NCI-H1105 treated with DMSO at 0.1 percent for 48 hours (cell line): Measurements from ENCODE around the gene WNT4.

Experiments used
- DNase-seq: peaks from one replicate; lab custom pipeline; 2025; lab: John Stamatoyannopoulos, UW

WNT4 gene

DNA sequence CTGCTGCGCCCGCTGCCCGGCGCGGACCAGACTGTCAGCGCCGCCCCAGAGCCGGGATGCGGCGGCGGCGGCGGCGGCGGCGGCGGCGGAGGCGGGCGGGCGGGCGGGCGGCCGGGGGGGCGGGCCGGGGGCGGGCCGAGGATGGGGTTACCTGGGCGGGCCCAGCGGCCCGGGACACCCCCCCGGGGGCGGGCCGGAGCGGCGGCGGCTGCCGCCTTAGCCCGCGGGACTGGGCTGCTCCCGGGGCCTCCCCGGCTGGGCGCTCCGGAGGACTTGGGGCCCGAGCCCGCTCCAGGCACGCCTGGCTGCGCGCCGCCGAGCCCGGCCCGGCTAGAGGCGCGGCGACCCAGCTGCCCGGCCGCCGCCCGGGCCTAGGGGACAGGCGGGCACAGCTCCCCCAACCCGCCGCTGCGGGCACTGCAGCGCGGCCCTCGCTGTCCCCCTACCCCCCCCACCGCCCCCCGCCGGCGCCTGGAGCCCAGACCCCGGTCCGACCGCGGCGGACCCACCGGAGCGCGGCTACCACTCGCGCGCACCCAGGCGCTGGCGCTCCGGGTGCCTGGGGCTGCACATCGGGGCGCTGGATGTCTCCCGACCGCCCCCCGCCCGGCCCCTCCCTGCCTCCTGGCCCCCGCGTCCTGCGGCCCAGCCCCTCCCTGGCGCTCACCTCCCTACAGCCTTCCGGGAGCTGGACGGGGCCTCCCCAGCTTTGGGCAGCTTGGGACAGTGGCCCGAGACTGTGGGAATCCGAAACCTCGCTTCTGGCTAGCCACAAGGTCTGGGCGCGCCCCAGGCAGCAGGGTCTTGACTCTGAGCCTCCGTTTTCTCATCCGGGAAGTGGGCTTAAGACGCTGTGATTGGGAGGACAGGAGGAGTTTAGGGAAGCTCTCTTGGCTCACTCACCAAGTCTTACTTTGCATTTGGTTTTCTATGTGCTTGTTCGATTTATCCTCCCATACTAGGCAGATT is at the start of gene WNT4:
WNT4 (minus strand) TSS at position 33 of the 969 bp plus-strand sequence. CDS start 175 bp downstream, outside the sequence.
- peak; percentile 28 for DNase-seq

DNA sequence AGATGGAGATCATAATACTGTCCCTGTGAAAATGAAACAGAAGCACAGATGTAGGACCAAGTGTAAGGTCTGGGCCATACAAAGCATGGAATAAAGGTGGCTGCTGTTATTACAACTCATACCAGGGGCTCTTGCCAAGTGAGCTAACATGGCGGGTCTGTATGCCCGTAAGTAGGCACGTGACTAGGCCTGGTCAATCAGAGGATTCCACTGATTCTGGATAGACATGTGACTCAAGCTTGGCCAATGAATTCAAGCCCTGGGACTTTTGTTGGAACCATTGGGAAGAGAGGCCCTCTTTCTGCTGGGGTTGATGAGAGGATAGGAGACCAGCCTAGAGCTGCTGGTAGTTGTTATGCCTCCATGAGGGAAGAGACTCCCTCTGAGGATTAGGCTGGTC is 47.8 kb upstream of the WNT4 start:
- DNase-seq = no peak

DNA sequence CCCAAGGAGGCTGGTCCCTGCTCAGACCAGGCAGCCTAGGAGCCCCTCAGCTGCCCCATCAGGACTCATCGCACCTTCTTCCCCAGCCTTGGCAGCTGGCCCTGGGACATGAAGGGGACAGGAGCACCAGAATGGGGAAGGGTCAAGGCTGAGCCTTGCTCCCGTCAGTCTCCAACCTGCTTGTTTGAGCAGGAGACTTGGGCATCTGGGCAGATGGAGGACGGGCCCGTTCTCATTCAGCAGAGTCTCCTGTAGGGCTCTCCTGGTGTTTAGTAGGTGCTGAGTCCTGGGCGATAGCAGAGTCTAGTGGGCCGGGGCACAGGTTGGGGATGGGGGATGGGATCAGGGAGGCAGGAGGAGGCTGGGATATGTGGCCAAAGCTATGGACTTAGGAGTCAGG is 47.4 kb upstream of the WNT4 start:
- DNase-seq = no peak

DNA sequence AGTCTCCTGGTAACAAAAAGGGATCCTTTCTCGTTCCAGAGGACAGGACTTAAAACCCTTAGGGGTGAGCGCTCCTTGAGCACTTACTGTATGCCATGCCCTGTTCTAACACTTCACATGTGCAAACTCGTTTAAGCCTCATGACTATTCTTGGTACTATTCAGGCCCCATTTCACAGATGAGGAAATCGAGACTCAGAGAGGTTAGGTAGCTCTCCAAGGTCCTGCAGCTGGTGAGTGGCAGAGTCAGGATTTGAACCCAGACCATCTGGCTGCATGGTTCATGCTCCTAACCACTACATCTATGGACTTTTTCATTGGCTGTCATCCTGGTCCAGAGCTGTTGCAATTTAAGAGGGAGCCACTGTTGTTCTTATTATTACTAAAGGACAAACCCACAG is 46.7 kb upstream of the WNT4 start:
- no peak for DNase-seq

DNA sequence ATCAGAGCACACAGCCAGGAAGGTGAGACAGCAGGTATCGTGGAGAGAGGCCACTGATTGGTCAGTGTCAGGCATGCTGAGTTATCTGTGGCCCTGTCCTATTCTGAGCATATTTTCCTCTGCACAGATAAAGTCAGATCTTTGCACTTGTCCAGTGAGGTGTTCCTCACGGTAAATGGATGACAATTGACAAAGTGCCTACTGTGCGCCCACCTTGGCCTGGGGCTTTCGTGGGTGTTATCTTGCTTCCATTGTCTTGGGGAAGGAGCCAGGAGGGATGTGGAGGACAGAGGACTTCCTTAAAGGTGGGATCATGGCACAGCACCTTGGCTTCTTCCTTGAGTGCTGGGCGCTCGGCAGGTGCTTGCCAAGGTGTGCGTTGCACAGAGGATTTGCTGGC is 46.0 kb upstream of the WNT4 start:
- no peak for DNase-seq

DNA sequence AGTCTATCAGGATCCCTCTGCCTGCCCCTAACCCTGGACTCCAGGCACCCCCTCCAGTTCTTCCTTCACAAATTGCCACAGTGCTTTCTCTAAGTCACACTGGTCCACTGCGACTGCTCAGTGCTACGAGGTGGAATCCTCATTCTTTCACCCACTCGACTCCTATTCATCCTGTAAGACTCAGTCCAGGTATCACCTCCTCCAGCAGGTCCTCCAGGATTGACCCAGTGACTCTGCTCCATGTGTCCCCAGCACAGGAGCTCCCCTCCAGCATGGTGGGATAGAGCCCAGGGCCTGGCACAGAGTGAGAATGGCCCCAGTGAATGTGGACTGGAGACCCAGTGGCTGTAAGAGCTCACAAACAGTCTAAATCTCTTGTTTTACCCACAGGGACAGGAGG is 45.5 kb upstream of the WNT4 start:
- DNase-seq = no peak

DNA sequence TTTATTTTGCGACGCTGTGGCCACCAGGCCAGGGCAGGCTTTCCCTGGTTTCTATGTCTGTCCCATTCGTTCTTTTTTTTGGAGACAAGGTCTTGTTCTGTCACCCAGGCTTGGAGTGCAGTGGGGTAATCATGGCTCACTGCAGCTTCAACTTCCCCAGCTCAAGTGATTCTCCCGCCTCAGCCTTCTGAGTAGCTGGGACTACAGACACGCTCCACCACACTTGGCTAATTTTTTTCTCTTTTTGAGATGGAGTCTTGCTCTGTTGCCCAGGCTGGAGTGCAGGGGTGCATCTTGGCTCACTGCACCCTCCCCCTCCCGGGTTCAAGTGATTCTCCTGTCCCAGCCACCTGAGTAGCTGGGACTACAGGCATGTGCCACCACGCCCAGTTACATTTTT is 43.4 kb upstream of the WNT4 start:
- DNase-seq = no peak

DNA sequence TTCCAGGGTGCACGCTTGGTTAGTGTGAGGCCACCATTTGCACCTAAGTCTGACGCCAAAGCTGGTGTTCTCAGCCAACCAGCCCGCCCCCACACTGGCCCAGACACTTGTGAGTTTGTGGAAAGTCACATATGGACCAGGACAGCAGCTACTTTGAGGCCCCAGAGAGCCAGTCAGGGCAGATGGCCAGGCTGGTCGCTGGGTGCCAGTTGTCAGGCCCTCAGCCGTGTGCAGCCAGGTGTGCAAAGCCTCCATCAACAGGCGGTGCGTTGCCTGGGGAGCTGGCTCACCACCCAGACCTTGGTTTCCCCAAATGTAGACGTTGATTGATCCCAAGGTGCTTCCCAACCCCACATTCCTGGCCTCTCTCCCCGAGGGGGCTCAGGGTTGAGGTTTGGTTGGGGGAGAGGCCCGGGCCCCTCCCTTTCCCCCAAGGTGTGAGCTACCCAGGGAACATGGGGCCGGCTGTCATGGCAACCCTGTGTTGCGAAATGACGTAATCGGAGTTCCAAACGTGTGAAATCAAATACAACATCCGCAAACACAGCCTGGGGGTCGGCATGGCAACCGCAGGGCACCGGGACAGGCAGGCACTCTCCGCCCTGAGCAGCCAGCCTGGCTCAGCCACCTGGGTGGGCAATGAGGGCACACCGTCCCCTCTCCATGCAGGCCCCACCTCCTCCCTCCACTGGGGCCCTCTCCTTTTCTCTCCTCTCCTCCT is 42.2 kb upstream of the WNT4 start:
- peak; percentile 83 for DNase-seq

DNA sequence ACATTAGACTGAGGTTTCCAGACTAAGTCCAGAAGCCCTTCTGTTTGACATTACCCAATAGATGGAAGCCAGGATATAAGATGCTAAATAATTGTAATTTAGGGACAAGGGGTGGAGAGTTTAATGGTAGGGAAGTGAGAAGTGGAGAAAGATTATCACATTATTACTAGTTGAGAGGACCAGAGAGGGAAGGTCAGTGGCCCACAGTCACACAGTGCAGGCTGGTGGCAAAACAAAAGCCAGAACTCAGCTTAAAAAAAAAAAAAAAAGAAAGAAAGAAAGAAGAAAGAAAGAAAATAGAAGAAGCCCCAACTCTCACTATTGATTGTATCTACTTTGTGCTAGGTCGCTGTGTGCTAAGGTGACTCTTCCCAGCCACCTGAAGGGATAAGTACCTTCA is 41.6 kb upstream of the WNT4 start:
- no peak for DNase-seq

DNA sequence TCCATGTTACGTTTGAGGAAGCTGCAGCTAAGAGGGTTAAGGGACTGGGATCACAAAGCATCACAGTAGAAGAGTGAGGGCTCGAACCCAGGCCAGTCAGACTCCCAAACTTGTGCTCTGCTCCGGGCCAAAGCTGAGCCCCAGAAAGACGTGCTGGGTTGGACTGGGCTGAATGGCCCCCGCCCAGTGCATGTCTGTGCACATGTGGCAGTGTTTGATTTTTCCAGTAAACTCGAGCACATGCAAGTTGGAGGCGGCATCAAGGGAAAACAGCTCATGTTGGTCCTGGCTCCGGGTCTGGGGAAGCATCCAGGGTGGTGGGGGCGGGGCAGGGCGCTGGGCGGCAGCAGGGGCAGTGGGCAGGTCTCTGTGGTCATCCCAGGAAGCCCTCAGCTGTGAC is 39.8 kb upstream of the WNT4 start:
- no peak for DNase-seq

DNA sequence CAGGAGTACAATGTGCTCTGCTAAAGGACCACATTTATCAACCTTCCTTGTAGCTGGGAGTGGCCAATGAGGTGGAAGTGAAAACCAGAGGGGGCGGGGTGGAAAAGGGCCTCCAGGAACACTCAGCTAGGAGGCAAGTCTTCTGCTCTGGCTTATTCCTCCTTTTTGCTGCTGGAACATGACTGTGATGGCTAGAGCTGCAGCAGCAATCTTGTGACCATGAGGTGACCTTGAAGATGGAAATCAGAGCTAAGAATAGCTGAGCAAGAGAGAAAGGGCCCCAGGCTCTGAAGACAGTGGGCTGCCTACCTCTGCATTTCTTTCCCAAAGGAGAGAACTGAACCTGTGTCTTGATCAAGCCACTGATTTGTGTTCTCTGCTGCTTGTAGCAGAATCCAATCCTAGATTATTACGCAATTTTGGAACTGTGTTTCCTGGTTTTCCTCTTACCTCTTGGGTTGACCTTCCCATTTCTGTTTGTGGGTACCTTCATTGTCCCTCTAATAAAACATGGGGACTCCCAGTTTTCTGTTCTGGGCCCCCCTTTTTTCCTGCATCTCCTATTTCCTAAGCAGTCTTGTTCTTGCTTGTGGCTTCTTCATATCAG is 36.4 kb upstream of the WNT4 start:
- no peak for DNase-seq

DNA sequence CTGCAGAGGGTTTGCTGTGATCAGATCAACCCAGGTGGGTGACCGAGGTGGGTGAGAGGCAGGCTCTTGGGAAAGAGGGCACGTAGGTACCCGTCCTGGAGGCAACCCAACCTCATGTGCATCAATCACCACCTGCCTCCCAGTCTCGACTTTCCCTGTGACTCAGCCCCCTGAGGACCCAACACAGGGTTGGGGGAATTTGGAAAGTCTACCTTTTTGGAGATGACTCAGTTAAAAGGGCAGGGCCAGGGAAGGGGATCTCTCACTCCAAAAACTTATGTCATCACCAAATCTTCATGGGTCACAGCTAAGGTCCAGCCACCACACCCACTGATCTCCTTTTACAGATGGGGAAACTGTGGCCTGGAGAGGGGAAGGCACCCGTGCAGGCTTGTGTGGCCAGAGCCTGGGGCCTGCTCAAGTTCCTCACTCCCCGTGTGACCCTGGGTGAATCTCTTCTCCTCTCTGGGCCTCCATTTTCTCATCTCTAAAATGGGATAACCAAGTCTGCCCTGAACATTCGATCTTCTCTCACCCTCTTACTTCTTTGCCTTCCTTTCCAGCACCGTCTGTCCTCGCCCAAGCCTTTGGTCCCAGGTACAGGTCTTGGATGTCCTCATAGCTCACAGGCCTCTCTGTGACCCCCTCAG is 34.6 kb upstream of the WNT4 start:
- DNase-seq = no peak

DNA sequence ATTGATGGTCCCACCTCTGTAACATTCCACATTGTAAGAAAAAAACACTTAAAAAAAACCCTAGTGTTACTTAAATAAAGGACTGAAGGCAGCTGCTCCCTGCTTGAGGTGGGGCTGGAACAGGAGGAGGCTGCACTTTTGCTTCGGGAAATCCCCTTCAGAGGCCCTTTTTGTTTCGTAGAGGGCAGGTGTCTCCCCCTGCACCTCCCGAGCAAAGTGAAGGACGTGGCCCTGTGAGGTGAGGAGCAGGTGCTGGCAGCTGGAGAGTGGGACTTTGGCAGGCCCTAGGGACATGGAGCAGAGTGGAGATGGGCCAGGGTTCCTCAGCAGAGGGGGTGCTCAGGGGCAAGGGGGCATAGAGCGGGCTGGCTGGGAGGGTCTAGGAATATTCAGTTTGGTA is 33.4 kb upstream of the WNT4 start:
- DNase-seq = peak; percentile 45

DNA sequence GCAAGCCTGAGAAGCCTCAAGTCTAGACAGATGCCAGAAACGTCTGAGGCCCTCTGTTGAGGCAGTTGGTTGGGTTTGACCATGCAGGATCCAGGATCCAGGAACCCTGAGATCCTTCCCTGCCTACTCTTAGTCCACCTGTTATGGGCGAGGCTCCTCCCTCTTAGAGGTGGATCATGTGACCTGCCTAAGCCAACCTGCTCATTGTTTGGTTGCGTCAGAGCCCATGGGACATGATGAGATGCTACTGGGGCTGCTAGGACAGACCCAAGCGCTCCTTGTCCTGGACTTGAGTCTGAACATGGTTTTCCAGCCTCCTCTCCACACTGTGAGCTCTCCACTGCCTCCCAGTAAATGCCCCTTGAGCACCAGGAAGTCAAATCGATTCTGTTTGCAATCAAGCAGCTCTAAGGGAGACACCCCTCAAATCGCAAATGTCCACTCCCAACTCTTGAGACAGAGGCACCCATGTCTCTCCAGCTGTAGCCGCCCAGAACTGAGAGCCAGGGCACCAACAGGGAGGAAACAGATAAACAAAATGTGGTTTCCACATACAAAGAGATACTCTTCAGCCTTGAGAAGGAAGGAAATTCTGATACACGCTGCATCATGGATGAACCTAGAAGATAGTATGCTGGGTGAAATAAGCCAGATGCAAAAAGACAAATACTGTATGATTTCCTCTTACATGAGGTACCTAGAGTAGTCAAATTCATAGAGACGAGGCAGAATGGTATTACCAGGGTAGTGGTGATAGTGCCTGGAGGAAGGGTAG is 31.7 kb upstream of the WNT4 start:
- no peak for DNase-seq

DNA sequence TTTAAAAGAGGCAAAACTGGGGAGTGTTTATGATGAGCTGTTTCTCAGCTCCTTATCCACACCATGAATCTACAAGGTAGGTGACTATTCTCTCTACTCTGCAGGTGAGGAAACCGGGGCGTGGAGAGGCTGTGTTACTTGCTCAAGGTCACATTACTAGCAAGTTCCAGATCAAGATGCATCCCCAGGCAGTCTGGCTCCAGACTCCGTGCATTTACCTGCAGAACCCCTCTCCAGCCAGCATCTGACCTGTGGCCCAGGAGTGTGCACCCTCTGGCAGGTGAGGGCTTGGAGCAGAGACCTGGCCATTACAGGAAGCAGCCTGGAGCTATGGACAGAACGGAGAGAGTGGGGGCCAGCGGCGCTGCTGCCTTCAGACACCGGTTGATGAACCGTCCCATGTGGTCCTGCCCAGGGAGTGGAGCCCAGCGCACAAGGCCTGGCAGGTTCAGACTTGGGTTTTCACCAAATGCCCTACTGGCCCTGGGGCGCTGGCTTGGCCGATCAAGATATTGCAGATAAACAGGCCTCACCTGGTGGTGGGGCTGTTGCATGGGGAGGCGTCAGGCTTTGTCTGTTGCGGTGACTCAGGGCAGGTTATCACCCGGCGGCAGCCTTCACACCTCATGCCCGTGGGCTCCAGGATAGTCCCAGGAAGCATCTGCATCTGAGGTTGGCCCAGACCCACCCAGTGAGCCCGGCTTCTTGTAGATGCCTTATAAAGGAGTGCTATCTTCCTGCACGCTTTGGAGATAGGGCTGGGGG is 29.2 kb upstream of the WNT4 start:
- DNase-seq = no peak

DNA sequence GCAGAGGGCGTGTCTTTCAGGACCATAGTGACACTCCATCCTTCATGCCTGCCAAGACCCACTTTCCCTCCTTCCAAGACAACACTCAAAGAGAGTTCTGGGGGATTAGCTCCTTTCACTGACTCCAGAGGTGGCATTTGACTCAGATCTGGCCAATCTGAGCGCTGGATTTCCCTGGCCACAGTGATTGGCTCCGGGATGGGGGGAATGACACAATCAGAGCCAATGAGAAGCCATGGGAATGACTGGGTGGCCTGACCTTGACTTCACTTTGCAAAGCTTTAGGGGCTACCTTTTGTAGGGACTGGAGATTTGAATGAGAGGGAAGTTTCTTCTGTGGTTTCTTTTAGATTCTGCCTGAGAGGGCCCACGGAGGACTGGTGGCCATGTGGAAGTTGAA is 26.9 kb upstream of the WNT4 start:
- DNase-seq = no peak

DNA sequence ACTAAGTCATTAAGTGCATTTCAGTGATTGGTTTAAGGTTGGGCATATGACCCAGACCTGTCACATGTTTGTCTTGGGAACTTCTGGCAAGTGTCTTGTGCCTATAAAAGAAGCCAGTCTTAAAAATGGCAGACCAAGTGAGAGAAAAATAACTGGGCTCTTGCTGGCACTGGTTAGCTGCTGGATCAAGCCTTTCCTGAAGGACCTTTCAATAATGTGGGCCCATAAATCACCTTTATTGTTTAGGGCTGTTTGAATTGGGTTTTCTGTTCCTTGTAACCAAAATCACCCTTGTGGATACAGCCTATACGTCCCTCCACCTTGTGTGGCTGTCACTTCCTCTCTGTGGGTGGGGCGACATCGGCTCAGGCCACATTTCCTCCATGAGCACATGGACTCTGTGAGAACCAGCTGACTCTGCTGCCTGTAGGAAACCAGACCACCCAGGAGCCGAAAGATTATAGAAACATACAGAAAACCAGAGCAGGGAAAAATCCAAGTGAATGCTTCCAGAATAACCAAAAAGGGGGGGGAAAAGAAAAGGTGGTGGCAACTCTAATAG is 25.6 kb upstream of the WNT4 start:
- DNase-seq = no peak

DNA sequence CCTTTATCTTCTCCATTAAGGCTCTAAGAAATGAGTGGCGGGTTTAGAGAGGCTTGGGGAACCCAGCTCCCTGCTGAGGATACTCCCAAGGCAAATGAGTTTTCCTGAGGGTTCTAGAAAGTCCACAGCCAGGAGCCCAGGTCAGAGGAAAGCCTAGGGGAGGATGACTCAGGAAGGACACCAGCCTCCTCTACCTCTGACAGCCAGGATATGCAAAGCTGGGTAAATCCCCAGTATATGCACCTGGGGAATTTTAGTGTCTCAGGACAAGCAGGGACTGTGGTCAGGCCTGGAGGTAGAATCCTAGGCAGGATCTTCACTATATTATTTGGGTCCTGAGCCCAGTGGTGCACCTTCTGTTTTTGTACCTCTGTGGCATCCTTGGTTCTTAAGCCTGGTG is 23.5 kb upstream of the WNT4 start:
- DNase-seq = no peak

DNA sequence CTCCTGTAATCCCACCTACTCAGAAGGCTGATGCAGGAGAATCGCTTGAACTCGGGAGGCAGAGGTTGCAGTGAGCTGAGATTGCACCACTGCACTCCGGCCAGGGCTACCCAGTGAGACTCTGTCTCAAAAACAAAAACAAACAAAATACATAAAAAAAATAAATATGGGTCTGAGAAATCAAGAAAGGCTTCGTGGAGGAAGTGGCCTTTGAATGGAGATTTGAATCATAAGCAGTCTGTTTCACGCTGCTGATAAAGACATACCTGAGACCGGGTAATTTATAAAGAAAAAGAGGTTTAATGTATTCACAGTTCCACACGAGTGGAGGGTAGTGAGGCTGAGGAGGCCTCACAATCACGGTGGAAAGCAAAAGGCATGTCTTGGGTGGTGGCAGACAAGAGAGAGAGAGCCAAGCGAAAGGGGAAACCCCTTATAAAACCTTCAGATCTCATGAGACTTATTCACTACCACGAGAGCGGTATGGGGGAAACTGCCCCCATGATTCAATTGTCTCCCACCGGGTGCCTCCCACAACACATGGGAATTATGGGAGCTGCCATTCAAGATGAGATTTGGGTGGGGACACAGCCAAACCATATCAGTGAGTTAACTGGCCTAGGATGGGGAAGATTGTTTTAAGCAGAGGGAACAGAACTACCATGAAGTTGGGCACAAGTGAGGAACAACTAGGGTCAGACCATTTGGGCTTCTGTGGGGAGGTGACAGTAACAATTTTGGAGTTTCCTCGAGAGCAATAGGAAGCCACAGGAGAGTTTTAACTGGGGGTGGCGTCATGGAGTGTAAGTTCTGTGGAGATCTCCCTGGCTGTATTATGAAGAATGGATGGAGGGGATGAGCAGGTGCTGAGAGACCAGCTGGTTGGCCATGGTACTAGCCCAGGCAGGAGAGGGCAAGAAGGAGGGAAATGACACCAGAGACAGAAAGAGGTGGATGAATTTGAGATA is 22.2 kb upstream of the WNT4 start:
- DNase-seq = no peak
